Neural cell (in vitro differentiated cells): Measurements from ENCODE around the gene PYDC1. TPM values are rescaled to one million over a fixed set of nuclear protein-coding genes. Genes with fewer than 3 reads are reported as not detected.

Experiments
- H2AFZ ChIP-seq: fragments of 200-600, 300-800 bp; sonication (generic), shearing (Covaris generic); 2 replicates; pipeline ENCODE4 v1.6.0; 2014; ENCODE audit warnings: low read depth, mild to moderate bottlenecking, antibody characterized with exemption, low read length, moderate library complexity
- H3F3A ChIP-seq: fragments of 200-600 bp; shearing (Covaris generic); 2 replicates; pipeline ENCODE4 v1.6.1; 2016; ENCODE audit warnings: mild to moderate bottlenecking, moderate library complexity, mixed read lengths, antibody characterized with exemption, low read length; ENCODE audit not compliant: insufficient read depth, poor library complexity, severe bottlenecking
- H3K27ac ChIP-seq: fragments of 200-600, 300-800 bp; sonication (generic), shearing (Covaris generic); 2 replicates; pipeline ENCODE4 v1.5.1; 2014; ENCODE audit warnings: mild to moderate bottlenecking, low read length, moderate library complexity
- H3K27me3 ChIP-seq: fragments of 300-800, 200-600 bp; sonication (generic), shearing (Covaris generic); 2 replicates; pipeline ENCODE4 v1.6.0; 2014; ENCODE audit warnings: mild to moderate bottlenecking, low read depth, low read length, moderate library complexity; ENCODE audit not compliant: insufficient read depth
- H3K36me3 ChIP-seq: fragments of 300-800, 200-600 bp; sonication (generic), shearing (Covaris generic); 2 replicates; pipeline ENCODE4 v1.5.1; 2014; ENCODE audit warnings: mild to moderate bottlenecking, antibody characterized with exemption, low read length, moderate library complexity; ENCODE audit not compliant: insufficient read depth
- H3K4me2 ChIP-seq: fragments of 300-800, 200-600 bp; sonication (generic), shearing (Covaris generic); 2 replicates; pipeline ENCODE4 v1.6.0; 2014; ENCODE audit warnings: mild to moderate bottlenecking, low read length
- H3K4me3 ChIP-seq: fragments of 300-800, 200-600 bp; sonication (generic), shearing (Covaris generic); 2 replicates; pipeline ENCODE4 v1.5.1; 2014; ENCODE audit warnings: mild to moderate bottlenecking, low read length, moderate library complexity
- H3K79me2 ChIP-seq: fragments of 200-600 bp; shearing (Covaris generic); replicated peaks from 2 replicates; pipeline ENCODE4 v1.6.0; 2014; ENCODE audit warnings: mild to moderate bottlenecking, low read length, moderate library complexity; ENCODE audit not compliant: insufficient read depth
- H3K9ac ChIP-seq: fragments of 300-800, 200-600 bp; sonication (generic), shearing (Covaris generic); 2 replicates; pipeline ENCODE4 v1.6.1; 2016; ENCODE audit warnings: mild to moderate bottlenecking, low read length, mixed read lengths
- H3K9me2 ChIP-seq: fragments of 200-600 bp; shearing (Covaris generic); 2 replicates; pipeline ENCODE4 v1.6.1; 2016; ENCODE audit warnings: mild to moderate bottlenecking, low read length, mixed read lengths; ENCODE audit not compliant: insufficient read depth
- H3K9me3 ChIP-seq: fragments of 200-600, 300-800 bp; sonication (generic), shearing (Covaris generic); 2 replicates; pipeline ENCODE4 v1.6.1; 2016; ENCODE audit warnings: mild to moderate bottlenecking, mixed run types, low read length, moderate library complexity, mixed read lengths
- H4K20me1 ChIP-seq: fragments of 200-600 bp; shearing (Covaris generic); 2 replicates; pipeline ENCODE4 v1.6.1; 2016; ENCODE audit warnings: mild to moderate bottlenecking, mixed run types; ENCODE audit not compliant: insufficient read depth
- CTCF ChIP-seq: fragments of 450-650 bp; IDR thresholded peaks from 2 replicates; pipeline ENCODE4 v1.5.1; 2014; ENCODE audit warnings: antibody characterized with exemption, mild to moderate bottlenecking, moderate library complexity; ENCODE audit not compliant: poor library complexity, severe bottlenecking
- EP300 ChIP-seq: fragments of 450-650 bp; conservative IDR thresholded peaks from 2 replicates; pipeline ENCODE4 v1.6.1; 2014; ENCODE audit warnings: antibody characterized with exemption, mild to moderate bottlenecking, moderate library complexity; ENCODE audit not compliant: poor library complexity, severe bottlenecking
- EZH2 ChIP-seq: fragments of 200-600, 300-800 bp; shearing (Covaris generic), sonication (generic); IDR thresholded peaks from 2 replicates; pipeline ENCODE4 v1.6.1; 2014; ENCODE audit warnings: antibody characterized with exemption, low read length, borderline replicate concordance, mild to moderate bottlenecking; ENCODE audit not compliant: insufficient read depth, poor library complexity, severe bottlenecking
- MXI1 ChIP-seq: fragments of 450-650 bp; conservative IDR thresholded peaks from 2 replicates; pipeline ENCODE4 v1.6.1; 2014; ENCODE audit warnings: antibody characterized with exemption, mild to moderate bottlenecking; ENCODE audit not compliant: poor library complexity, severe bottlenecking
- POLR2AphosphoS5 ChIP-seq: IDR thresholded peaks from 2 replicates; pipeline ENCODE4 v1.6.1; 2012
- RAD21 ChIP-seq: fragments of 450-650 bp; conservative IDR thresholded peaks from 2 replicates; pipeline ENCODE4 v1.6.1; 2014; ENCODE audit warnings: antibody characterized with exemption, mild to moderate bottlenecking, moderate library complexity
- REST ChIP-seq: IDR thresholded peaks from 2 replicates; pipeline ENCODE4 v1.6.1; 2012; ENCODE audit warnings: borderline replicate concordance
- SMC3 ChIP-seq: fragments of 450-650 bp; conservative IDR thresholded peaks from 2 replicates; pipeline ENCODE4 v1.6.1; 2014; ENCODE audit warnings: antibody characterized with exemption, mild to moderate bottlenecking, moderate library complexity; ENCODE audit not compliant: poor library complexity
- TAF1 ChIP-seq: IDR thresholded peaks from 2 replicates; pipeline ENCODE4 v1.6.1; 2012; ENCODE audit warnings: low read depth
- polyA plus RNA-seq: library from polyadenylated mRNA; depleted of rRNA; stranded (reverse); fragments of >200 nt; gene quantifications from 2 replicates; pipeline ENCODE4 v1.2.3, GENCODE V29; 2014

PYDC1 gene
- polyA plus RNA-seq, 1 donor from 2014 or later: not detected

DNA sequence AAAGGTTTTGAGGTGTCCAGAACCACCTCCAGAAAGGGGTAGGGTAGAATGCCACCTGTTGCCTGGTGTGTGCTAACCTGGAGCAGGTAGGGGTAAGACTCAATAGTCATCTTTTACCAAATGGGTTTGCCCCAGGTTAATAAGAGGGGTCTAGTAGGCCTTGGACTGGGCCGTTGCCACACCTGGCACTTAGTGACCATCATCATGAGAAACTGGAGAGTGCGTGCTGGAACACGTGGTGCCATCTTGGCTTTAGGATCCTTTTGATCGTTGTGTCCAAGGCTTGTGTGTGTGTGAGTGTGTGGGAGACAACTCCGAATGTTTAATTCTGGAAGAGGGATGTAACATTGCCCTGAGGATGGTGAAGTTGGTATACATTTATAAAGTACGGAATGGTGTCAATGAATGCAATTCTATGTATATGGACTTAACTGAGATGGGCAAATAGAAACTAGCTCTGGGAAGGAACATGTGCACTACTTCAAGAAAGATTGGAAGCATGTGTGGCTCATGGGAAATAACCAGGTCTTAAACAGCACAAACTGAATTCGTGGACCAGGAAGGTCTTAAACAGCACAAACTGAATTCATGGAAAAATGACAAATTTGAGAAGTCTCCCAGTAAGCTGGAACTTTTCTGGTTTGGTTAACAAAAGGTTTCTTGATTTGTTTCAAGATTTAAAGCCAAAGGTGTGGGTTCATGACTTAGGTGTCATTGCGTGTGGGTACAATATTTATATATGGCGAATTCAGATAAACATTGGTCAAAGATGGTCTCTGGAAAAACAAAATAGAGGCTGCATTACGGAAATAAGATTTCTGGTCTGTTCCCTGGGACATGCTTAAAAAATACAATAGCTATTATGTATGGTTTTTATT is 29.8 kb downstream of the PYDC1 start:
- Histone ChIP-seq H3K36me3 (peaks cover 13% of the 10 kb centered on the region), H3K27ac (no peak overlapping the region), H3K27me3 (no peaks in the 10 kb centered on the region), H3K9ac (no peak overlapping the region), H2AFZ (no peak overlapping the region), H4K20me1 (peaks cover 54% of the 10 kb centered on the region), H3F3A (no peaks in the 10 kb centered on the region), H3K4me3 (no peak overlapping the region), H3K9me2 (no peaks in the 10 kb centered on the region), H3K9me3 (no peaks in the 10 kb centered on the region), H3K79me2 (peaks cover 46% of the 10 kb centered on the region), H3K4me2 (no peak overlapping the region)
- TF ChIP-seq EP300 (no peak), CTCF (no peak), REST (no peak), MXI1 (no peak), RAD21 (no peak), TAF1 (no peak), EZH2 (no peak), POLR2AphosphoS5 (no peak), SMC3 (no peak)

DNA sequence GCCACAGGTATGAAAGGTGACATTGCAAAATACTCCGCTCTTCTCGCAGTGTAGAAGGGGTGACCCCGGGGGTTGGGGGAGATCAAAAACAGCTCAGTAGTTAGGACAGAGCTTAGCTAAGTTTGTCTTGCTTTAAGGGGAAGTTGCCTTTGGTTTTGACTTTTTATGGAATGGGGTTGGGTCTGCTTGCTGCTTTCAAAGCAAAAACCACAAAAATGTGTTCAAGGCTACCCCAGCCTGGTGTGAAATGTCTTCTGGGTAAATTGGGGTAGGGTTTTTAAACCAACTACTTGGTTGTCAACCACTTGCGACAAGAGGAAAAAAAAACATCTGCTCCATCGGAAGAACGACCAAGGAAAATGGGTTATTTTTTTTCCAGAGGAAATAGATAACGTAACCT is 30.8 kb downstream of the PYDC1 start:
- no peaks in the 10 kb centered on the region for H3K9me3 ChIP-seq
- no peak overlapping the region for H3K4me3 ChIP-seq
- peaks cover 56% of the 10 kb centered on the region for H3K79me2 ChIP-seq
- H3F3A ChIP-seq: no peaks in the 10 kb centered on the region
- H2AFZ ChIP-seq: no peak overlapping the region
- peaks cover 59% of the 10 kb centered on the region for H4K20me1 ChIP-seq
- peaks cover 13% of the 10 kb centered on the region for H3K36me3 ChIP-seq
- H3K9me2 ChIP-seq: no peaks in the 10 kb centered on the region
- TF ChIP-seq MXI1 (no peak), TAF1 (no peak), CTCF (no peak), POLR2AphosphoS5 (no peak), SMC3 (no peak), RAD21 (no peak), EP300 (no peak), EZH2 (no peak), REST (no peak)
- no peak overlapping the region for H3K27ac ChIP-seq
- H3K27me3 ChIP-seq: no peaks in the 10 kb centered on the region
- H3K9ac ChIP-seq: no peak overlapping the region
- no peak overlapping the region for H3K4me2 ChIP-seq
